Fibroblast of gingiva (primary cell): ENCODE results near the gene TBC1D20.
"Not testable (repeated sequence)": the region's sequence is repeated elsewhere in the genome, so short reads cannot be mapped to it uniquely, and the experiment has no call there.

Source experiments
- DNase-seq: peaks from one replicate; pipeline ENCODE4 v3.0.0-alpha.2; 2011; ENCODE audit warnings: low read depth

Gene TBC1D20

DNA sequence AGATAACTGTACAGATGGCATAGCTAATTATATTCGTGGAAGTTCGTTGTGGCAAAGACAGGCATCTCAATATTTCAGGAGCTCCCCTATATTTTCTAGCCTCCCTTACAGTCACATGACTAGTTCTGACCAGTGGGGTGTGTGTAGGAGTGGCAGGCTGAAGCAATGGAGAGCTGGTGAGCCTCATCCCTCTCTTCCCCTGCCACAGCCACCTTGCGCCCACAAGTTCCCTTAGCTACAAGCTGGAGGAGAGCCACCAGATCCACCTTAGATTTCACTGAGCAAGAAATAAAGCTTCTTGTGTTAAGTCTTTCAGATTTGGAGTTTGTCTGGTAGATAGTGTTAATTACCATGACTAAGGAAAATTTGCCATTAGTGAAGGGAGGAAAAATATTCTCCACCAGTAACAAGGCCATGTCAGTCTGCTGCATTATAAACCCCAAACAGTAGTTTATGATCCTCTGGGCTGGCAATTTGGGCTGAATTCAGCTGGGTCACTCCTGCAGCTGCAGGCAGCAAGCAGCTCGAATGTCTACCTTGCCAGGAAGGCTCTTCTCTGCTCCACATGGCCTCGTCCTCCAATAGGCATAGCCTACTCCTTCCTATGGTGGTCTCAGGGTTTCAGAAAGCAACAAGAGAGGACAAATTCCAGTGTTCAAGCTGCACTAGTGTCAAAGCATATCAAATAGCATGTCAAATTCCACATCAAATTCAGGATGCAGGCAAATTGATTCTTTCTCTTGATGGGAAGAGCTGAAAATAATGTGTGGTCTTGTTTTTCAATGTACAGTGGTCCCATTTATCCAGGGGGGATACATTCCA, 61.7 kb downstream of the TBC1D20 start:
- DNase-seq: no peak

DNA sequence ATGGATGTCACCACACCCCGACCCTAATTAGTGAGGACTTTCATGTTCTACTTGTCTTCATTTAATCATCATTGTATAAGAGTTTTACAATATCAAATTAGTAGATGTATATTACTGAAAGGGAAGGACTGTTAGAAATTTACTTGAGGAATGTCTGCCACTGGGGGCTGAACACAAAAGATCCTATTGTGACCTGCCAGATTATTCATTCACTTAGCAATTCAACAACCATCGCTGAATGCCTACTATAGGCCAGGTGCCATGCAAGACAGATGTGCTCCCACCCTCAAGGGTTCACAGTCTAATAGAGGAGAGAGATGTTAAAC, 62.2 kb downstream of the TBC1D20 start:
- DNase-seq: no peak

DNA sequence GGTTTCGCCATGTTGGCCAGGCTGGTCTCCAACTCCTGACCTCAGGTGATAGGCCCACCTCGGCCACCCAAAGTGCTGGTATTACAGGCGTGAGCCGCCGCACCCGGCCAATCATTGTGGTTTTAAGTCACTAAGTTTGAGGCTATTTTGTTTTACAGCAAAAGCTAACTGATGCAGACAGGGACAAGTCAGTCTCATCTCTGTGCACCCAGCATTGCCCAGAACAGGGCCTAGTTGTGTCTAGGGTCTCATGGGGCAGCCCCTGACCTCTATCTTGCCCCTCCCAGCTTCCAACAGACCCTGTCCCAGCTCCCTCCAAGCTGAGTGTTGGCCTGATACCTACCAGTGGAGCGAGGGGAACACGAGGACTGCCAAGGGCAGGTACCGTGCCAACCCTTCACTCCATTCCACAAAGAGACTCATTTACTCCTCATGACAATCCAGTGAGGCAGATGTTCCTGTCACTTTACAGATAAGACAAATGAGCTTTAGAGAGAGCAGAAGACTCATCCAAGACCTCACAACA, 63.1 kb downstream of the TBC1D20 start:
- DNase-seq: no peak

DNA sequence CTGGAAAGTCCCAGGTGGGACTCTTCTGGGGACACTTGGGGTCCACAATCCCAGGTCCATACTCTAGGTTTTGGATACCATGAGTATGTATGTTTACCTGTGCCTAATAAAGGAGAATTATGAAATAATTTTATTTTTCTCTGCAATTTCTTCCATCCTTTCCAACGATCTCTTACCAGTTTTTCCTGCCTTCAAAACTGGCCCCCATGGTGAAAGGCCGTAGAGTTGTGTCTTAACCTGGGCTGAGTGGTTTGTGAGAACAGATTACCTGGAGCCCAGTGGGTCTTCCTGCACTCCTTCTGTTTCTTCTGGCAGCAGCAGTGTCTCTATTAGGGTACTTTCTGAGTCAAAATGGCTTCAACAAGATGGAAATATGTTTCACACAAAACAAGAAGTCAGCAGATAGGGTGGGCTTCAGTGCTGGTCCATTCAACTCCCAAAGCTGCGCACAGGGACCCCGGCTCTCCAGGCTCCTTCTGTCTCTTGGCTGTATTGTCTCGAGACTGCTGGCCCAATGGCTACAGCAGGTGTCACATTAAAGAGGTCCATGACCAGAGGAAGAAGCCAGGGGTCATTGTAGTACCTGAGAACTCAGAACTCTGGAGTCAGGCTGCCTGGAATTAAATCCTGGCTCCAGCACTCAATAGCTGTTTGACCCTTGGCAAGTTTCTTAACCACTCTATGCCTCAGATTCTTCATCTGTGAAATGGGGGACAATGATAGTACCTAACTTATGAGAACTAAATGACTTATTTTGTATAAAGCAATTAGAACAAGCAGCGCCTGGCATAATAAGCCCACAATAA, 64.7 kb downstream of the TBC1D20 start:
- DNase-seq: no peak

DNA sequence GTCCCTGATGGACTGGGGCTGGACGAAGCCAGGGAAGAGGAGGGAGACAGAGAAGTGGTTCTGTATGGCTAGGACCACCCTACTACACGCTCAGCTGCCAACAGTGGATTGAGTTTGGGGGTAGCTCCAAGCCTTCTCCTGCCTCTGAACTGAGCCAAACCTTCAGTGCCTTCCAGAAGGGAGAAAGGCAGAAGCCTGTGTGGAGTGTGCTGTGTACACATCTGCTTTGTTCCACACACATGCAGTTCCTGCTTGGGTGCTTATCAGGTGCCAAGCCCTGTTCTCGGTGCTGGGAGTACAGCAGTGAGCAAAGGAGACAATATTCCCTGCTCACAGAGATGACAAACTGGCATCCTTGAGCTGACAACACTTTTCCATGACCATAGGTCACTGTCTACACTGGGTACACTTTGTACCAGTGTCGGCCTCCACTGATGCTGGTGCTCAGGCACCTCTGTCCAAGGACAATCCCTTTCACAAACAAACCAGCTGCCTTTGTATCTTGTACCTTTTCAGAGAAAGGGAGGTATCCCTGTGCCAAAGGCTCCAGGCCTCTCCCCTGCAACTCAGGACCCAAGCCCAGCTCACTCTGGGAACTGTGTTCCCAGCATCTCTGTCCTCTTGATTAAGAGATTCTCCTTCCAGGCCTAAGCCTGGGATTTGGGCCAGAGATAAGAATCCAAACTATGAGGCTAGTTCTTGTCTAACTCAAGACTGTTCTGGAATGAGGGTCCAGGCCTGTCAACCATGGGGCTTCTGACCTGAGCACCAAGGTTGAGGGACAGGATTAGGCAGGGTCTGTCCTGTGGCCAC, 65.5 kb downstream of the TBC1D20 start:
- no peak for DNase-seq

DNA sequence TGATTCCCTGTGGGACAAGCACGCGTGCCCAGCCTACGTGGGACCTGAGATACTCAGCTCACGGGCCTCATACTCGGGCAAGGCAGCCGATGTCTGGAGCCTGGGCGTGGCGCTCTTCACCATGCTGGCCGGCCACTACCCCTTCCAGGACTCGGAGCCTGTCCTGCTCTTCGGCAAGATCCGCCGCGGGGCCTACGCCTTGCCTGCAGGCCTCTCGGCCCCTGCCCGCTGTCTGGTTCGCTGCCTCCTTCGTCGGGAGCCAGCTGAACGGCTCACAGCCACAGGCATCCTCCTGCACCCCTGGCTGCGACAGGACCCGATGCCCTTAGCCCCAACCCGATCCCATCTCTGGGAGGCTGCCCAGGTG, 66.1 kb downstream of the TBC1D20 start:
- DNase-seq: no peak

DNA sequence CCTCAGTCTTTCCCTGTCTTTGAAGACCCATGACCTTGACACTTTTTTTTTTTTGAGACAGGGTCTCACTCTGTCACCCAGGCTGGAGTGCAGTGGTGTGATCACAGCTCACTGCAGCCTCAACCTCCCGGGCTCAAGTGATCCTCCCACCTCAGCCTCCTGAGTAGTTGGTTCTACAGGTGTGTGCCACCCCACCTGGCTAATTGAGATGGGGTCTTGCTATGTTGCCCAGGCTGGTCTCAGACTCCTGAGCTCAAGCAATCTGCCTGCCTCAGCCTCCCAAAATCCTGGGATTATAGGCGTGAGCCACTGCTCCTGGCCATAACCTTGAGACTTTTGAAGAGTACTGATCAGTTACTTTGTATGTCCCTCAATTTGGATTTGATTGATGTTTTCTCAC, 69.0 kb downstream of the TBC1D20 start:
- not testable (repeated sequence) for DNase-seq

DNA sequence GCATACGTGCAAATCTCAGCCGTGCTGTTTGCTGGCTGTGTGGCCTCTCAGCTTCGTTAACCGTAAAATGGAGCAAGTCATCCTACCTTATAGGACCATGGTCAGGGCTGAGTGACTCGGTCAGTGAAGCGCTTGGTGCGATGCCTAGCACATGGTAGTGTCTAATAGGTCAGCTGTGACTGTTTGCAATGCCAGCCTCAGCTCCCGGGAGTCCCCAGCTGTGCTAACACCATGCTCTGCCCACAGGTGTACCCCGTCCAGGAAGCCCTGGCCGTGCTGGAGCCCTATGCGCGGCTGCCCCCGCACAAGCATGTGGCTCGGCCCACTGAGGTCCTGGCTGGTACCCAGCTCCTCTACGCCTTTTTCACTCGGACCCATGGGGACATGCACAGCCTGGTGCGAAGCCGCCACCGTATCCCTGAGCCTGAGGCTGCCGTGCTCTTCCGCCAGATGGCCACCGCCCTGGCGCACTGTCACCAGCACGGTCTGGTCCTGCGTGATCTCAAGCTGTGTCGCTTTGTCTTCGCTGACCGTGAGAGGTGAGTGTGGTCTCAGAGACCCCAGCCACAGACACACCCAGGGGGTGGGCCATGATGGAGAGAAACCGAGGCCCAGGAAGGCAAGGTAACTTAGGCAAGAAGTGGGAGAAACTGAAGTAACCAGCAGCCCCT, 71.2 kb downstream of the TBC1D20 start:
- no peak for DNase-seq

DNA sequence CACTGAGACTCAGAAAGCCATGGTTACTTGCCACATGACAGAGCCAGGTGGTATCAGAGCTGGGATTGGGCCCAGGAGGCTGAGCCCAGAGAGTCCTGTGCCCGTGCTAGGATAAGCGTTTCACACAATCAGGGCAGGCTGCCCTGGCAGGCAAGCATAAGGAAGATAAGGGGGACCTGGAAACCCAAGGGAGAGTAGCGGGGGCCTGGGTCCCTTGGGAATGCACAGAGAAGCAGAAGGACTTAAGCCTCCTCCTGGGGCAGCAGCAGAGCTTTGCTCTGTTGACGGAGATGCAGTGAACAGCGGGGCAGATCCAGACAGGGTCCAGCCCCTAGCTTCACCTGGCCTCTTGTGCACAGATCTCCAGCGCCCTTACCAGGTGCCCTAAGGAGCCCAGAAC, 73.1 kb downstream of the TBC1D20 start:
- DNase-seq: no peak

DNA sequence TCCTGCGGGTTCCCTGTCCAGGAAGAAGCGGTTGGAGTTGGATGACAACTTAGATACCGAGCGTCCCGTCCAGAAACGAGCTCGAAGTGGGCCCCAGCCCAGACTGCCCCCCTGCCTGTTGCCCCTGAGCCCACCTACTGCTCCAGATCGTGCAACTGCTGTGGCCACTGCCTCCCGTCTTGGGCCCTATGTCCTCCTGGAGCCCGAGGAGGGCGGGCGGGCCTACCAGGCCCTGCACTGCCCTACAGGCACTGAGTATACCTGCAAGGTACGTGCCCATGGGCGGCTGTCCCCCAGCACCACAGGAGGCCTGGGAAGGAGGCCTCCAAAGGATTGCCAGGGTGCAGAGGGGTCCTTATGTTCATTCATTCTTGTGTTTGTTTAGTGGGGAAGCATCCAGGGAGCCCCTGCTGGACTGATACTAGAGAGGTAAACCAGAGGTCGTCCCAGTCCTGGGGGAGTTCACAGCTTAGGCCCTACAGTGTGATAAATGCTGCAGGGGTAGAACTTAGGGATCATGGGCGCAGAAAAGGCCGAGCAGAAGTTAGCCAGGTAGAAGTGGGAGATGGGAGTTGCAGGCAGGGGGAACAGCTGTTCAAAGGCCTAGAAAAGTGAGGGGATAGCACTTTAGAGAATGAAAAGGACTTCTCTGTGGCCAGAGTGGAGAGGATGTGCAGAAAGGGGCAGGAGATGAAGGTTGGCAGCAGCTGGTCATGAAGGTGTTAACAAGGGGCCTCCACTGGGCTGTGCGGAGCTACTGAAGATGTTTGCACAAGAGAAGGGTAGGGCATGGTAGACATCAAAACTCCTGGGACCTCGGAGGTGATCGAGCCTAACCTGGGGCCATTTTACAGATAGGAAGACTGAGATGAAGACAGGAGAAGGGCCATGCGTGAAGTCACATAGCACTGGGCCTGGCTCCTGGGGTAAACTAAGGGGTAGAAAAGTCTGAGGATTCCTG, 74.0 kb downstream of the TBC1D20 start:
- DNase-seq: no peak

DNA sequence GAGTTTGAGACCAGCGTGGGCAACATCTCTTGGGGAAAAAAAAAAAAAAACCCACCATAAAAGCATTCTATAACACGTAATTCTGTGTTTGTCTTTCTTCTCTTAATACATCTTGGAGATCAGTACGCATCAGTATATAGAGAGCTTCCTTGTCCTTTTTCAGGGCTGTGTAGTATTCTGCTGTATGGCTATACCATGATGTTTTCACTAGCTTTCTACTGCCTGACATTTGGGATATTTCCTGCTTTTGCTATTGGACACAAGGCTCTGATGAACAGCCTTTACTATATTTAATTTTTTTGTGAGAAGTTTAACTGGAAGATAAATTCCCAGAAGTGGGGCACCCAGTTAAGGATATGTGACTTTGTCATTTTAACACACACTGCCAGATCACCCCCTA, 74.8 kb downstream of the TBC1D20 start:
- DNase-seq: no peak

DNA sequence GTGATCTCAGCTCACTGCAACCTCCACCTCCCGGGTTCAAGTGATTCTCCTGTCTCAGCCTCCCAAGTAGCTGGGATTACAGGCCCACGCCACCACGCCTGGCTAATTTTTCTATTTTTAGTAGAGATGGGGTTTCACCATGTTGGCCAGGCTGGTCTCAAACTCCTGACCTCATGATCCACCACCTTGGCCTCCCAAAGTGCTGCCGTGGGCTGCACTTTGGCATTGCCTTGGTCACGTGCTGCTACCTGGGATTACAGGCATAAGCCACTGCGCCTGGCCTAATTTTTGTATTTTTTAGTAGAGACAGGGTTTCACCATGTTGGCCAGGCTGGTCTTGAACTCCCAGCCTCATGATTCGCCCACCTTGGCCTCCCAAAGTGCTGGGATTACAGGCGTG, 75.7 kb downstream of the TBC1D20 start:
- DNase-seq: not testable (repeated sequence)
